ENCODE measurements around the gene CYB5A. TPM values are rescaled to one million over a fixed set of nuclear protein-coding genes. Genes with fewer than 3 reads are reported as not detected.
A peak's percentile ranks its signal among the peaks of the same experiment; 100 is the strongest.
"Not testable (repeated sequence)": the region's sequence is repeated elsewhere in the genome, so short reads cannot be mapped to it uniquely, and the experiment has no call there.

Gene CYB5A
- total RNA-seq, 1 experiment from 2014 or later: 210 TPM

DNA sequence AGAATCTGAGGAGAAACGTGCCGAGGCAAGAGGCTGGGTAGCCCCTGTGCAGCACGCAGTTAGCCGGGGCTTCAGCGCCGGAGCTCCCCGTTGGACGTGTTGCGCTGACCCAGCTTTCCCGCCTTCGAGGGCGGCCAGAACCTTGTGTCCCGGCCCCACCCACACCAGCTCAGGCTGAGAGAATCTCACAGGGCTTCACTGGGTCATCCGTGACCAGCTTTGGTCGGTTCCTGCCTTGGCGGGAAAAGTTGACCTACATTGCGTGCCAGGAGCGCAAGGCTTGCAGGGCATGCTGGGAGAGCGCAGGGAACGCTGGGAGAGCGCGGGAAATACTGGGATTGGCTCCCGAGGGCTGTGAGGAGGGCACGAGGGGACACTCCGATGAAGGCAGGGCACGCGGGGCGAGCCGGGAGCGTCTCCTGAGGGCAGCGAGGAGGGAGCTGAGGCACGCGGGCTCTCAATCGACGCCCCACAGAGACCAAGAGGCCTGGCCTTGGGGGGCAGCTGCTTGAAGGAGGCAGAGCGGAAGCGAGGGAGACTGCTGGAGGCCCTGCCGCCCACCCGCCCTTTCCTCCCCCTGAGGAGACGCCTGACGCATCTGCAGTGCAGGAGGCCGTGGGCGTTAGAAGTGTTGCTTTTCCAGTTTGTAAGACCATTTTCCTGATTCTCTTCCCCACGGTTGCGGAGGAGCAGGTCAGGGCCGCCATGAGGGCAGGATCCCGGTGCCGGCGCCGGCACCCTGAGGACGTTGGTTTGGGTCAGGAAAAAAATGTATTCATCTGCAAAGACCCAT is 23.9 kb upstream of the CYB5A start, which contains the start of gene C18orf63:
Gene C18orf63 (plus strand): TSS at position 376 of the 793 bp plus-strand sequence. CDS start 2,027 bp downstream, outside the sequence.
- peak within 1 kb of the TSS; percentile 85 for H3K27ac ChIP-seq
- DNase-seq (ENCODE audit: low read depth in 1 of 2, low spot score in 2 of 2): no peak
- no peak within 1 kb of the TSS for H3K4me3 ChIP-seq
- H3K36me3 ChIP-seq: no peaks in the 10 kb centered on the region
- H3K4me1 ChIP-seq (replicated peaks): peaks cover 27% of the 10 kb centered on the region
- H3K9me3 ChIP-seq (replicated peaks): no peaks in the 10 kb centered on the region
- no peaks in the 10 kb centered on the region for H3K27me3 ChIP-seq (replicated peaks)

DNA sequence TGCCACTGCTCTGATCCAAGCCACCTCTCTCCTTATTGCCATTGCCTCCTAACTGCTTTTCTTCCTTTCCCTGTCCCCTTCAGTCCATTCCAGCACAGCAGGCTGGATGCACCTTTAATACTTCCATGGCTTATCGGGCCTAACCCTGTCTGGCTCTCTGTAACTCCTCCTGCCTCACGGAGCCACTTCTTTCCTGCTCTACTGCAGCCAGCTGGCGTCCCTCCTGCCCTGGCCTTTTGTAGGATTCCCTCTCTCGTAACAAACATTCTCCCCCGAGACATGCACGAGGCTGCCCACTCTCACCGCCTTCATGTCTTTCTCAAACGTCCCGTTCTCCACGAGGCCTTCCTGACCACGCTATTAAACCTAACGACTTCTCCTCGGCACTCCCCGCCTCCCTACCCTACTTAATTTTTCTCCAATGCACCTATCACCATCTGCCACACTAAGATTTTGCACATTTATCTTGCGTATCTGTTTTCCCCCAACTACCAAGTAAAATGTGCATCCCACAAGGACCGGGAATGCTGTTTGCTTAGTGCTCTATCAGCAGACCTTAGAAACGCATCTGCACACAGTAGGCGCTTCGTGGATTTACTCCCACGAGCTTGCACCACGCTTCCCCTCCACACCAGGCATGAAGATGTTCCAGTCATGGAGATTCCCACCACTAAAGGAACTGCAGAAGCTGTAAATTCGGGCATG is 23.1 kb upstream of the CYB5A start:
- Histone ChIP-seq H3K4me3 (no peak overlapping the region), H3K9me3 (replicated peaks) (no peaks in the 10 kb centered on the region), H3K4me1 (replicated peaks) (peaks cover 33% of the 10 kb centered on the region), H3K36me3 (no peaks in the 10 kb centered on the region), H3K27me3 (replicated peaks) (no peaks in the 10 kb centered on the region), H3K27ac (no peak overlapping the region)
- DNase-seq (ENCODE audit: low read depth in 1 of 2, low spot score in 2 of 2): no peak

- no peak overlapping the region for H3K27ac ChIP-seq
- H3K4me3 ChIP-seq: no peak overlapping the region
- H3K27me3 ChIP-seq (replicated peaks): no peaks in the 10 kb centered on the region
- H3K4me1 ChIP-seq (replicated peaks): peaks cover 13% of the 10 kb centered on the region
- no peaks in the 10 kb centered on the region for H3K36me3 ChIP-seq
- no peaks in the 10 kb centered on the region for H3K9me3 ChIP-seq (replicated peaks)
- no peak for DNase-seq (ENCODE audit: low read depth in 1 of 2, low spot score in 2 of 2)
These were observed 19.2 kb upstream of the CYB5A start for GRCh38 chr18:74311000-74311399.

DNA sequence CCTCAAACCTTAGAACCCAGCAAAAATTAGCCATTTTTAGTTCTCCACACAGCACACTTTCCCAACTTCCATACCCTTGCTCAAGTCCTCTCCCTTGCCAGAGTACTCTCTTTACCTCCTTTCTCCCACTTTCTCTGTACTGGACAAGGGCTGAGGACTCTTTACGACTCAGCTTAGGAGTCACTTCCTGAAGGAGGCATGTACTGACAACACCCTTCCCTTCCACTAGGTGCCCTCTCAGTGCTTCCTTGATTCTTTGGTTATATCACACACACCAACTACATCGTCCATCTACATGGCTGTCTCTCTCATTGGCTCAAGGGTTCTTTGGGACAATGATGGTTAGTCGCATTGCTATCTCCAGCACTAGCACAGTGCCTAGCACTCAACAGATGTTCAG is 18.6 kb upstream of the CYB5A start:
- Histone ChIP-seq H3K4me1 (replicated peaks) (peaks cover 7% of the 10 kb centered on the region), H3K9me3 (replicated peaks) (no peaks in the 10 kb centered on the region), H3K4me3 (no peak overlapping the region), H3K36me3 (no peaks in the 10 kb centered on the region), H3K27ac (no peak overlapping the region), H3K27me3 (replicated peaks) (no peaks in the 10 kb centered on the region)
- DNase-seq (ENCODE audit: low read depth in 1 of 2, low spot score in 2 of 2): peak; percentile 47 to 50

DNA sequence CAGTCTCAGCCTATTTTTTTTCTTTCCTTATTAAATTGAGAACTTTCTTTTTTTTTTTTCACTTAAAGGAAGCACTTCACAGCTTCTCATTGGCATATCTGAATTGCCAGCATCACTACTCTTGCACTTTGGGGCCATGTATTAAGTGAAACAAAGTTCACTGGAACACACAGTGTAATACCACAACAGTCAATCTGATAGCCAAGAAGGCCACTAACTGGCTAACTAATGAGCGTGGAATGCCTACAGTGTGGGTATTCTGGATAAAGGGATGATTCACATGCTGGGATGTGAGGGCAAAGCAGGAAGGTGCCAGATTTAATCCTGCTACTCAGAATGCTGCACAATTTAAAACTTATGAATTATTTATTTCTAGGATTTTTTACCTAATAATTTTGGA is 12.2 kb upstream of the CYB5A start:
- no peak overlapping the region for H3K27ac ChIP-seq
- H3K27me3 ChIP-seq (replicated peaks): no peaks in the 10 kb centered on the region
- DNase-seq (ENCODE audit: low read depth in 1 of 2, low spot score in 2 of 2): peak in 1 of 2 experiments; percentile 33
- no peaks in the 10 kb centered on the region for H3K36me3 ChIP-seq
- no peak overlapping the region for H3K4me3 ChIP-seq
- H3K9me3 ChIP-seq (replicated peaks): no peaks in the 10 kb centered on the region; the same call in 1 of the 2 replicates
- peaks cover 22% of the 10 kb centered on the region for H3K4me1 ChIP-seq (replicated peaks)

DNA sequence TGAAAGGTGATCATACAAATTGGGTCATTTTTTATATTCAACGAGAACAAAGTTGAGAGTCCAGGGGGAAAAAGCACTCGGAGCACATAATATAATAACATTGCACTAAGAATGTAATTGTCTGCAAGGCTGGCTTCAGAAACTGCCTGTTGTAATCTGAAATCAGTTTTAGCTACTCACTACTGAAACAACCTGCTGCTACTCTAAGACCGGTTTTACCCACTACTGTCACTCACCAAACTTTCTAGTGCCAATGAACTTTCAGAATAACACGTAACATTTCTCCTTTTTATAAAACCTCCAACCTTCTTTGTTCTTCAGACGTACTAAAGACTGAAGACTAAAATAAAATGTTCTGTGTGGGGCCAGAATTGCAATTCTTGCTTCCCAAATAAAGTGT is 11.5 kb upstream of the CYB5A start:
- H3K4me3 ChIP-seq: no peak overlapping the region
- DNase-seq (ENCODE audit: low read depth in 1 of 2, low spot score in 2 of 2): no peak
- no peaks in the 10 kb centered on the region for H3K36me3 ChIP-seq
- H3K27ac ChIP-seq: no peak overlapping the region
- H3K4me1 ChIP-seq (replicated peaks): peaks cover 22% of the 10 kb centered on the region
- no peaks in the 10 kb centered on the region; the same call in 1 of the 2 replicates for H3K9me3 ChIP-seq (replicated peaks)
- H3K27me3 ChIP-seq (replicated peaks): no peaks in the 10 kb centered on the region

GRCh38 chr18:74299746-74300145 is 8.0 kb upstream of the CYB5A start:
- Histone ChIP-seq H3K36me3 (no peaks in the 10 kb centered on the region), H3K4me3 (no peak overlapping the region), H3K4me1 (replicated peaks) (peaks cover 22% of the 10 kb centered on the region), H3K9me3 (replicated peaks) (no peaks in the 10 kb centered on the region; the same call in 1 of the 2 replicates), H3K27ac (0 out of 2 replicates have a peak overlapping the region, but pooled peaks have one; percentile 9), H3K27me3 (replicated peaks) (no peaks in the 10 kb centered on the region)
- DNase-seq (ENCODE audit: low read depth in 1 of 2, low spot score in 2 of 2): peak in 1 of 2 experiments; percentile 60

- Histone ChIP-seq H3K9me3 (replicated peaks) (no peaks in the 10 kb centered on the region; the same call in 1 of the 2 replicates), H3K4me1 (replicated peaks) (peaks cover 22% of the 10 kb centered on the region), H3K27me3 (replicated peaks) (no peaks in the 10 kb centered on the region), H3K4me3 (no peak overlapping the region), H3K27ac (no peak overlapping the region), H3K36me3 (no peaks in the 10 kb centered on the region)
- no peak for DNase-seq (ENCODE audit: low read depth in 1 of 2, low spot score in 2 of 2)
These were observed 7.4 kb upstream of the CYB5A start for GRCh38 chr18:74299162-74299561.

- Histone ChIP-seq H3K36me3 (peaks cover 3% of the 10 kb centered on the region; the same call in 1 of the 2 replicates), H3K27ac (no peak overlapping the region), H3K27me3 (replicated peaks) (no peaks in the 10 kb centered on the region), H3K4me1 (replicated peaks) (peaks cover 24% of the 10 kb centered on the region), H3K9me3 (replicated peaks) (peaks cover 3% of the 10 kb centered on the region; the same call in 1 of the 2 replicates), H3K4me3 (no peak overlapping the region)
- DNase-seq (ENCODE audit: low read depth in 1 of 2, low spot score in 2 of 2): no peak
These were observed 2.8 kb upstream of the CYB5A start for GRCh38 chr18:74294526-74294925.

DNA sequence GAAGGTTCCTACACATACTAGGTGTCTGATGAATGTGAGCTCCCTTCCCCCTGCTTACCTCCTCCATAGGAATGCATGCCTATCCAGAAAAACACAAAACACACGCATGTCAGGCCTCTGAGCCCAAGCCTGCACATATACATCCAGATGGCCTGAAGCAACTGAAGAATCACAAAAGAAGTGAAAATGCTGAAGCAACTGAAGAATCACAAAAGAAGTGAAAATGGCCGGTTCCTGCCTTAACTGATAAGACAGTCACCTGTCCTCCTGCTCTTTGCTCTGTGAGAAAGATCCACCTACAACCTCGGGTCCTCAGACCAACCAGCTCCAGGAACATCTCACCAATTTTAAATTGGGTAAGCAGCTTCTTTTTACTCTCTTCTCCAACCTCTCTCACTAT is 1.2 kb upstream of the CYB5A start:
- not testable (repeated sequence) for H3K4me3 ChIP-seq

GRCh38 chr18:74292541-74292858 is 737 bp upstream of the CYB5A start:
- no peaks in the 10 kb centered on the region for H3K27me3 ChIP-seq (replicated peaks)
- H3K36me3 ChIP-seq: peaks cover 3% of the 10 kb centered on the region
- DNase-seq (ENCODE audit: low read depth in 1 of 2, low spot score in 2 of 2): no peak
- H3K9me3 ChIP-seq (replicated peaks): 0 out of 2 replicates have a peak, but pooled peaks cover 3% of the 10 kb centered on the region
- peak overlapping the region; percentile 60 for H3K4me3 ChIP-seq
- no peak overlapping the region for H3K27ac ChIP-seq
- peaks cover 37% of the 10 kb centered on the region for H3K4me1 ChIP-seq (replicated peaks)

More for the DNA sequence above, 1.2 kb upstream of the CYB5A start:
- H3K9me3 ChIP-seq (replicated peaks); H3K27ac ChIP-seq; DNase-seq (ENCODE audit: low read depth in 1 of 2, low spot score in 2 of 2); H3K36me3 ChIP-seq; H3K27me3 ChIP-seq (replicated peaks): not testable (repeated sequence)
- peaks cover 36% of the 10 kb centered on the region for H3K4me1 ChIP-seq (replicated peaks)

GRCh38 chr18:74291472-74291770 is 342 bp downstream of the CYB5A start:
- Histone ChIP-seq H3K9me3 (replicated peaks) (0 out of 2 replicates have a peak, but pooled peaks cover 3% of the 10 kb centered on the region), H3K27me3 (replicated peaks) (no peaks in the 10 kb centered on the region), H3K4me3 (peak overlapping the region; percentile 60), H3K27ac (no peak overlapping the region), H3K4me1 (replicated peaks) (peaks cover 41% of the 10 kb centered on the region), H3K36me3 (peaks cover 3% of the 10 kb centered on the region)
- no peak for DNase-seq (ENCODE audit: low read depth in 1 of 2, low spot score in 2 of 2)

DNA sequence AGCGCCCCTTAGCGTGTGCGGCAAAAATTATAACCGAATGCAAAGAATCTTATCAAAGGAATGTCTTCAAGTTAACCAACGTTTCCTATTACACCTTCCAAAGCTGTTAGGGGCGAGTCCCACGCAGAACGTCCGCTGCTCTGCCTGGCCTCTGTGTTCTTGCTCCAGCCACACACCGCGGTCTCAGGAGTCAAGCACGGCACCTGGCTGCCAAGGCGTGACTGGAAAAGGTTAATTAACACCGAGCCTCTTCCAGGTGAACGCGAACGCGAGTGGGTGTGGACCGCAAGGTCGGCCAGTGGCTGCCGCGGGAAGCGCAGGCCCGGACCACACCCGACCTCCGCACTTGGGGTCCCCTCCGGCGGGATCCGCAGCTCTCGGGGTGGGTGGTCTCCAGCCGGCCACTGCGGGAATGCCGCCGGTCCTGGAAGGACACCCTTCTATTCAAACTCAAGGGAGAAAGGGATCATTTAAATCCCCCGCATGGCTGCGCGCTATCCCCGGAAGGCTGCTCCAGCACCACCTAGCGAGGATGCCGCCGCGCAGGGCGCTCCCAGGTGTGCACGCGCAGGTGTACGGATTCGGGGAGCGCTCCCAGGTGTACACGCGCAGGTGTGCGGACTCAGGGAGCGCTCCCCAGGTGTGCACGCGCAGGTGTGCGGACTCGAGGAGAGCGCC is 830 bp downstream of the CYB5A start:
- peak overlapping the region; percentile 60 for H3K4me3 ChIP-seq
- no peak overlapping the region for H3K27ac ChIP-seq
- 0 out of 2 replicates have a peak, but pooled peaks cover 3% of the 10 kb centered on the region for H3K9me3 ChIP-seq (replicated peaks)
- H3K27me3 ChIP-seq (replicated peaks): no peaks in the 10 kb centered on the region
- H3K36me3 ChIP-seq: peaks cover 3% of the 10 kb centered on the region
- no peak for DNase-seq (ENCODE audit: low read depth in 1 of 2, low spot score in 2 of 2)
- peaks cover 46% of the 10 kb centered on the region for H3K4me1 ChIP-seq (replicated peaks)

- no peak overlapping the region for H3K27ac ChIP-seq
- 0 out of 2 replicates have a peak, but pooled peaks cover 3% of the 10 kb centered on the region for H3K9me3 ChIP-seq (replicated peaks)
- H3K4me3 ChIP-seq: no peak overlapping the region
- DNase-seq (ENCODE audit: low read depth in 1 of 2, low spot score in 2 of 2): no peak
- H3K27me3 ChIP-seq (replicated peaks): no peaks in the 10 kb centered on the region
- H3K4me1 ChIP-seq (replicated peaks): peaks cover 48% of the 10 kb centered on the region
- peaks cover 3% of the 10 kb centered on the region for H3K36me3 ChIP-seq
These were observed 1.7 kb downstream of the CYB5A start for GRCh38 chr18:74290021-74290420.

Data from SJSA1 (cell line).